ENCODE data around the gene LRRC59. TPM values are rescaled to one million over a fixed set of nuclear protein-coding genes. Genes with fewer than 3 reads are reported as not detected.

The LRRC59 gene
- total and polyA plus RNA-seq, 4 experiments from 2014 or later: 17.8 to 30.7 (median 27.1) TPM

- CTCF ChIA-PET (ENCODE audit: partially characterized antibody): interaction anchor here (0.8 to 3.1 kb wide), 11 partner anchors 9 to 141 kb away, joined by 3 to 77 read pairs (median 11); partner anchors contain the start of genes EME1, LRRC59, MRPL27 and RSAD1
- intact Hi-C loops (cut with micrococcal nuclease): loop anchor here (2.0 kb wide), 1 partner anchor 115 kb away; the partner anchor contains the start of gene RSAD1
- peaks cover 8 to 10% (median 9%) of the 10 kb centered on the region in 4 donors for H3K4me1 Mint-ChIP-seq
- DNase-seq: no peak
- no peak overlapping the region for H3K27ac ChIP-seq (ENCODE audit: low read depth, low read length)
- H3K27ac Mint-ChIP-seq: peak overlapping the region in 2 of 7 donors; percentile 37 to 68
- H3K9me3 Mint-ChIP-seq: no peaks in the 10 kb centered on the region
- H3K36me3 Mint-ChIP-seq: peaks cover 14 to 38% of the 10 kb centered on the region in 2 donors
- no peak overlapping the region for H3K4me3 Mint-ChIP-seq
- no peak overlapping the region for H3K4me3 ChIP-seq (ENCODE audit: low read length in 2 of 2)
- POLR2A ChIA-PET (ENCODE audit: partially characterized antibody): interaction anchor here (1.6 to 2.7 kb wide), 3 partner anchors 9 to 34 kb away, joined by 4 to 25 read pairs (median 20); partner anchors contain the start of genes EME1, LRRC59, MRPL27 and XYLT2
- peaks cover 7% of the 10 kb centered on the region for H3K4me1 ChIP-seq (ENCODE audit: insufficient read depth, low read length)
- no peaks in the 10 kb centered on the region for H3K27me3 Mint-ChIP-seq
- H3K27me3 ChIP-seq (ENCODE audit: insufficient read depth, low read length): no peaks in the 10 kb centered on the region
- no peaks in the 10 kb centered on the region for H3K9me3 ChIP-seq (ENCODE audit: control insufficient read depth in 1 of 2, low read length in 2 of 2)
- H3K36me3 ChIP-seq (ENCODE audit: insufficient read depth, low read length): peaks cover 35% of the 10 kb centered on the region
These were observed 33.9 kb downstream of the LRRC59 start for GRCh38 chr17:50363217-50364060.

- no peak for DNase-seq
- ChIA-PET POLR2A (ENCODE audit: partially characterized antibody) (interaction anchor here (0.9 to 2.7 kb wide), 7 partner anchors 8 to 117 kb away, joined by 3 to 25 read pairs (median 10); partner anchors contain the start of genes EME1, LRRC59, MRPL27 and XYLT2), CTCF (ENCODE audit: partially characterized antibody) (interaction anchor here (0.7 to 3.1 kb wide), 29 partner anchors 10 to 224 kb away, joined by 3 to 77 read pairs (median 6); partner anchors contain the start of genes EME1, LRRC59, MRPL27 and RSAD1)
- Mint-ChIP-seq H3K4me1 (peaks cover 8 to 10% (median 9%) of the 10 kb centered on the region in 4 donors), H3K27me3 (no peaks in the 10 kb centered on the region), H3K27ac (peak overlapping the region in 4 of 7 donors; percentile 68 to 91 (median 76)), H3K4me3 (no peak overlapping the region), H3K36me3 (peaks cover 9 to 35% of the 10 kb centered on the region in 2 donors), H3K9me3 (no peaks in the 10 kb centered on the region)
- intact Hi-C loops (cut with micrococcal nuclease): loop anchor here (1.0 to 2.0 kb wide), 4 partner anchors 11 to 139 kb away; partner anchors contain the start of genes EME1, LRRC59, MRPL27 and RSAD1
- Histone ChIP-seq H3K36me3 (ENCODE audit: insufficient read depth, low read length) (peaks cover 32% of the 10 kb centered on the region), H3K4me1 (ENCODE audit: insufficient read depth, low read length) (peaks cover 7% of the 10 kb centered on the region), H3K9me3 (ENCODE audit: control insufficient read depth in 1 of 2, low read length in 2 of 2) (no peaks in the 10 kb centered on the region), H3K4me3 (ENCODE audit: low read length in 2 of 2) (no peak overlapping the region), H3K27ac (ENCODE audit: low read depth, low read length) (no peak overlapping the region), H3K27me3 (ENCODE audit: insufficient read depth, low read length) (no peaks in the 10 kb centered on the region)
These were observed 34.7 kb downstream of the LRRC59 start for GRCh38 chr17:50362661-50363060.

GRCh38 chr17:50361561-50362480 lies 35.5 kb downstream of the LRRC59 start:
- ChIA-PET CTCF (ENCODE audit: partially characterized antibody) (interaction anchor here (0.7 to 3.1 kb wide), 33 partner anchors 10 to 223 kb away, joined by 3 to 77 read pairs (median 4); partner anchors contain the start of genes EME1, LRRC59, MRPL27 and RSAD1), POLR2A (ENCODE audit: partially characterized antibody) (interaction anchor here (0.6 to 2.7 kb wide), 8 partner anchors 9 to 118 kb away, joined by 3 to 25 read pairs (median 8); partner anchors contain the start of genes EME1, LRRC59, MRPL27 and XYLT2)
- Mint-ChIP-seq H3K27me3 (no peaks in the 10 kb centered on the region), H3K36me3 (peaks cover 6 to 31% of the 10 kb centered on the region in 2 donors), H3K27ac (peak overlapping the region; percentile 73 to 91 (median 87)), H3K9me3 (no peaks in the 10 kb centered on the region), H3K4me1 (peaks cover 8 to 10% (median 9%) of the 10 kb centered on the region in 4 donors), H3K4me3 (peak overlapping the region in 7 of 8 donors; percentile 2 to 77 (median 57))
- H3K4me3 ChIP-seq (ENCODE audit: low read length in 2 of 2): no peak overlapping the region
- peak; percentile 55 to 69 (median 62) for DNase-seq
- intact Hi-C loops (cut with micrococcal nuclease): loop anchor here (1.0 to 2.0 kb wide), 4 partner anchors 11 to 139 kb away; partner anchors contain the start of genes EME1, LRRC59, MRPL27 and RSAD1
- H3K4me1 ChIP-seq (ENCODE audit: insufficient read depth, low read length): peaks cover 7% of the 10 kb centered on the region
- peaks cover 26% of the 10 kb centered on the region for H3K36me3 ChIP-seq (ENCODE audit: insufficient read depth, low read length)
- no peaks in the 10 kb centered on the region for H3K9me3 ChIP-seq (ENCODE audit: control insufficient read depth in 1 of 2, low read length in 2 of 2)
- H3K27ac ChIP-seq (ENCODE audit: low read depth, low read length): peak overlapping the region; percentile 9
- H3K27me3 ChIP-seq (ENCODE audit: insufficient read depth, low read length): no peaks in the 10 kb centered on the region

- H3K4me3 ChIP-seq (ENCODE audit: low read length in 2 of 2): no peak overlapping the region
- ChIA-PET CTCF (ENCODE audit: partially characterized antibody) (interaction anchor here (1.0 to 3.4 kb wide), 12 partner anchors 8 to 119 kb away, joined by 3 to 77 read pairs (median 11); partner anchors contain the start of genes EME1, LRRC59, MRPL27 and RSAD1), POLR2A (ENCODE audit: partially characterized antibody) (interaction anchor here (0.7 to 2.7 kb wide), 5 partner anchors 11 to 37 kb away, joined by 3 to 25 read pairs (median 16); partner anchors contain the start of genes LRRC59 and XYLT2)
- Mint-ChIP-seq H3K36me3 (peaks cover 6 to 30% of the 10 kb centered on the region in 2 donors), H3K9me3 (no peaks in the 10 kb centered on the region), H3K4me1 (peaks cover 8 to 10% (median 9%) of the 10 kb centered on the region in 4 donors), H3K27ac (peak overlapping the region in 2 of 7 donors; percentile 57 to 59), H3K4me3 (no peak overlapping the region), H3K27me3 (no peaks in the 10 kb centered on the region)
- H3K27me3 ChIP-seq (ENCODE audit: insufficient read depth, low read length): no peaks in the 10 kb centered on the region
- no peak for DNase-seq
- no peaks in the 10 kb centered on the region for H3K9me3 ChIP-seq (ENCODE audit: control insufficient read depth in 1 of 2, low read length in 2 of 2)
- peaks cover 26% of the 10 kb centered on the region for H3K36me3 ChIP-seq (ENCODE audit: insufficient read depth, low read length)
- peaks cover 7% of the 10 kb centered on the region for H3K4me1 ChIP-seq (ENCODE audit: insufficient read depth, low read length)
- H3K27ac ChIP-seq (ENCODE audit: low read depth, low read length): no peak overlapping the region
- intact Hi-C loops (cut with micrococcal nuclease): no loop called here
These were observed 36.7 kb downstream of the LRRC59 start for GRCh38 chr17:50360486-50361115.

GRCh38 chr17:50359998-50360461 lies 37.3 kb downstream of the LRRC59 start:
- H3K4me1 Mint-ChIP-seq: peaks cover 8 to 10% (median 9%) of the 10 kb centered on the region in 4 donors
- H3K4me3 Mint-ChIP-seq: no peak overlapping the region
- H3K4me3 ChIP-seq (ENCODE audit: low read length in 2 of 2): no peak overlapping the region
- no peaks in the 10 kb centered on the region for H3K27me3 Mint-ChIP-seq
- no peak for DNase-seq
- POLR2A ChIA-PET (ENCODE audit: partially characterized antibody): interaction anchor here (0.7 to 2.2 kb wide), 3 partner anchors 8 to 13 kb away, joined by 3 to 10 read pairs (median 6); no protein-coding TSS in a partner anchor
- peaks cover 7% of the 10 kb centered on the region for H3K4me1 ChIP-seq (ENCODE audit: insufficient read depth, low read length)
- intact Hi-C loops (cut with micrococcal nuclease): no loop called here
- peaks cover 31% of the 10 kb centered on the region for H3K36me3 ChIP-seq (ENCODE audit: insufficient read depth, low read length)
- CTCF ChIA-PET (ENCODE audit: partially characterized antibody): interaction anchor here (1.1 to 3.4 kb wide), 5 partner anchors 8 to 37 kb away, joined by 3 to 35 read pairs (median 3); partner anchors contain the start of genes LRRC59 and XYLT2
- H3K27me3 ChIP-seq (ENCODE audit: insufficient read depth, low read length): no peaks in the 10 kb centered on the region
- no peak overlapping the region for H3K27ac Mint-ChIP-seq
- no peaks in the 10 kb centered on the region for H3K9me3 Mint-ChIP-seq
- no peaks in the 10 kb centered on the region for H3K9me3 ChIP-seq (ENCODE audit: control insufficient read depth in 1 of 2, low read length in 2 of 2)
- H3K36me3 Mint-ChIP-seq: peaks cover 6 to 27% of the 10 kb centered on the region in 2 donors
- no peak overlapping the region for H3K27ac ChIP-seq (ENCODE audit: low read depth, low read length)
